Stimulated activated CD4-positive, alpha-beta T cell treated with anti-CD3 and anti-CD28 coated beads, Interleukin-2, amount 100 ng/mL, for 24 hours (primary cell): Measurements from ENCODE around the gene CLDN22.
"Not testable (repeated sequence)": the region's sequence is repeated elsewhere in the genome, so short reads cannot be mapped to it uniquely, and the experiment has no call there.

ENCODE experiments used
- DNase-seq, 2 donors: peaks; one replicate each; pipeline ENCODE4 v3.0.0-alpha.2; 2020

The CLDN22 gene

DNA sequence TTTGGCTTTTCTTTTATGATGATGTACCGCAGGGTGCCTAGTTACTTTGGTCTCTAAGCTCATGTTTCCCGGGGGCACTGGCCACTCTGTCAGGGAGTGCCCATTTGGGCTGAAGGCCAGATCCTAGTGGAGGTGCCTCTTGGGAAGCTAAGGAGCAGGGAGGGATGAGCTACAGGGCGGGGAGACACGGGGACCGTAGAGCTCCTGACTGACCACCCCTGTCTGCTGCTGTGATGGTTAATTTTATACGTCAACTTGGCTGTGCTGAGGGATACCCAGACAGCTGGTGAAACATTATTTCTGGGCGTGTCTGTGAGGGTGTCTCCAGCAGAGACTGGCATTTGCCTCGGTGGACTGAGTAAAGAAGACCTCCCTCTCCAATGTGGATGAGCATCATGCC, 27.1 kb upstream of the CLDN22 start:
- no peak for DNase-seq

DNA sequence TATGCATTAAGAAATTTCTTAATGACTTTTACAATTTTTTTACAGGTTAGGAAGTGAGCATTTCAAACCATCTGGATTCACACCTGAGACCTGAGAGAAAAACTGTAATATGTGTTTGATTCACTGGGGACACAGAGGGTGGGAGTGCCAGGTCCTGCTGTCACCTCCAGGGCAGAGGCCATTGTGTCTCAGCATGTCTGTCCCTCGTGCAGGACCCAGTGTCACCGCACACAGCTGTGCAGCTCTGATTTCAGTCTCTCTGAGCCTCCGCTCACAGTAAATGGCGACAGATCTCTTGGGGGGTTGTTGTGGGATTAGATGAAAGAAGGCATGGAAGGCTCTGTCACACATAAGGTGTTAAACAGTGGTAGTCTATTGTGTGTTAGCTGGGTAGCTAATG, 25.2 kb upstream of the CLDN22 start:
- DNase-seq: no peak

DNA sequence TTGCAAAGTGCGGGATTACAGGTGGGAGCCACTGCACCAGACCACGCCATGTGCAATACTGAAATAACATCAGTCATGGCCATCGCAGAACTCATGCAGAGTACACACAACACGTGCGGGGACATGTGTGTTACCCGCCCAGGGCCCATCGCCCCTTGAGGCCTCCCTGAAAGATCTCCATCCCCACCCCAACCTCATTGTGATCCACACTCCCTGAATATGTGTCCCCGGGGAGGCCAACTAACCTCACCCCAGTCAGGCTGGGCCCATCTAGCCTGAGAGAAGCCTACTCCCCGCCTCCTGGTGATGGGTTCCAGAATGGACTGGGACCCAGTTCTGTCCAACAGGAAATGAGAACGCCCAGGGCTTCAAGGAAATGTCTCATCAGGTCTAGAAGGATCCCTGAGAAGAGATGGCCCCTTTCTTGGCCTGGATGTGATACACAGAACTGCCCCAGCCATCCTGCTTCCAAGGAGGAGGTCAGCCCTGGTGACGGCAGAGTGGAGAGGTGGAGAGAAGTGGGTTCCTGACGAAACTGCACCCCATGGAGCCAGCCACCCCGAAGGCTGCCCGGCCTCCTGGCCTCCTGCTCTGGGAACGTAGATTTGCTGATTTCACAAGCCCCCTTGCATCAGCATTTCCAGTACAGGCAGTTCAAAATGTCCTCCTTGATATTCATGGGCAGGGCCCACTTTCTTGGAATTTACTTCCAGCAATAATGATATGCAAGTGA, 24.6 kb upstream of the CLDN22 start:
- DNase-seq: no peak

DNA sequence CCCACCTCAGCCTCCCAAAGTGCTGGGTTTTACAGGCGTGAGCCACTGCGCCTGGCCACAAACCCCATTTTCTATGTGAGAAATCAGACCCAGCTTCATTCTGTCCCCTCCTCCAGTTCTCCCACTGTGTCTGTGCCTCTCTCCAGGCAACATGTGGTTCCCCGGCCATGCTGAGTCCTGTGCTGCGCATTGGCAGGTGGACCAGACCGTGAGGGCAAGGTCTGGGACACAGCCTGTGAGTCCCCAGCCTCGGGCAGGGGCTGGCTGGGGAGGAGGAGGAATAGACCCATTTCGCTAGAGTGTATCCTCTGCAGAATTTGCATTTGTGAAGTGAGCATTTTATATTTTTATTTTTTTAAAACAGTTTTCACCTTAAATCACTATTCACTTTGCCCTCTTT, 23.7 kb upstream of the CLDN22 start:
- no peak for DNase-seq

DNA sequence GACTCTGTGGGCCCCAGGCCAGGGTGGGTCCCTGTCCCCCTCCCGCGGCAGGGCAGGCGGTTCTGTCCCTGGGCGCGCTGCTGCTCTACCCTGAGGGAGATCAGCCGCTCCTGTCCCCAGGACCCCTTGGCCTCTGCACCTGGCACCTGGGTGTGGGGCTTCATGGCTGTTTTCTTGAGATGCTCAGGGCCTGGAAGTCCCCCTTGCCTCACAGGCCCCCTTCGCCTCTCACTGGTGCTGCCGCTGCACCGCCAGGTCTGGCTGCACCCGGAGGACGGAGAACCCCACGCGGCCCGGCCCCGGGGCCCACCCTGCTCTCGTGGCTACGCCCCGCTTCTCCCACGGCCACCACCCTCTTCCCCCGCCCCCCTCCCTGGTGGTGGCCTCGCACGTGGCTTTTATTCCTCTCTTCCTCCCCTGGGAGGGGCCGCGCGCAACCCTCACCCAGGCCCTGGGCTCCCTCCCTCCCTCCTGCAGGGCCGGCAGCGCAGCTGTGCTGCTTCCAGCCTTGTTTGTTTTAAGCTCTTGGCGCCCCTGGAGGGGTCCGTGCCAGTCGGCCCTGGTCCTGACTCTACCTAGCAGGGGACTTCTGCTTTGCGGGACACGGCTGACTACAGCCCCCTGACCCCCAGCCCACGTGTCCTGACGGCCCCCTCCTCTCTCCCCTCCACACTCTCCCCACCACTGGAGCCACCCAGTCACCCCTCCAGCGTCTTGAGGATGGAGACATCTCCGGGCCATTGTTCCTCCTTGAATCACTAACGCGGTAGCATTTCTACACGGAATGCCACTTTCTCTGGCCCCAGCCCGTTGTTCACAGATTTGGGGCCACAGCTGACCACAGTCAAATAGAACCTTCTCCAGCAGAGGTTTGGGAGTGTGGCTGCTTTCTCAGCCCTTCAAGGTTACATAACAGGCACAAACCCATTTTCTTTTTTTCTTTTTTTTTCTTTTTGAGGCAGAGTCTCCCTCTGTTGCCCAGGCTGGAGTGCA, 22.8 kb upstream of the CLDN22 start:
- DNase-seq: no peak

DNA sequence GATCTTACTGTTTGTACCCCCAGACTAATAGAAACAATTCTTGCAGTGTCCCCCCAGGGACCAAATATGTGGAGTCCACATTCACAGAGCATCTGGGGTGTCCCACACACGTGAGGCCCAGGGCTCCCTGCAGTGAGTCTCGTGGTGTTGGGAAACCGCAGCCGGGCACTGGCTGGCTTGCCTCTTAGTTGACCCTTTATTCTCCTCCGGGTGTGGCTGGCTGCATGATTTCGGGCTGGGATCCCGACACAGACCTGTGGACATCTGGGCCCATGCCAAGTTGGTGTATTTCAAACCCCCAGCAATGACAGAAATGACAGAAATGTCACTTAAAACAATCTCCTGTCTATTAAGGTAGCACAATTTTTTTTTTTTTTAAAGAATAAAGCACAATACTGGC, 17.8 kb upstream of the CLDN22 start:
- DNase-seq: no peak

DNA sequence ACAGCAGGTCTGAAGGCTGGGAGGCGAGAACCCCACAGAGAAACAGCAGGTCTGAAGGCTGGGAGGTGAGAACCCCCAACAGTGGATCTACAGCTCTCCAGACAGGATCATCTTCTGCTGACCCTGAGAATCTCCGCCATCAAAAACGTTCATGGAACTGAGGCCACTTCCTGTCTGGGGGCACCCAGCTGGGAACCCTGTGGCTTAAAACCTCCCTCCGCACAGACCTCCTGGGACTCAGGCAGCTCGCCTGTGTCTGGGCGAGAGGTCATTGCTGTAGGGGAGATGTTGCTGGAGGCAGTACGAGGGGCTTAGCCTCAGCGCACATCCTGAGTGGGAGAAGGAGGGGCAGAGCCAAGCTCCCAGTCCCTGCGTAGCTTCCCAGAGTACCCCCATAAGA, 17.3 kb upstream of the CLDN22 start:
- DNase-seq: no peak

DNA sequence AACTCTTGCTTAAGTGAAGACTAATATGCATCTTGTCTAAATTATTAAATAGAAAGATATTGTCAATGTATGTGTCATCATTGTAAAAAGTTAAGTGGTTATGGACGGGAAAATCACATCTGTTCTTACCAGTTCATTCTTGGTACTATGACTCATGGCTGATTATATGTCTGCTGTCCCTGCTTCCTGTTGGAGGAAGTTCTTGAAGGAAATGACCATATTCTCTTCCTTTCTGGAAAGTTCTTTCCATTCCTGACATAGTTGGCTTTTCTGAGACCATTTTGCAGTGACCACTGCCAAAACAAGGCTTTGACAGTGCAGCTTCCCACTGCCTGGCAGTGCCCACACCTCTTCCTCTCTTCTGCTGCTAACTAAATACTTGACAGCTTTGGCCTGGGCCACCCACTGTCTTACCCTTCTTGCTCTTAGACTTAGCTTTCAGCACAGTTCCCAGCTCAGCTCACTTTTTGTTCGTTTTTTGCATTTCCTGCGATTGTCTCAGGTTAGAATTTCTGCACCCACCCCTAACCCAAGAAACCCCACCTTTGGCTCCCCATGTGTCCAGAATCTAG, 15.4 kb upstream of the CLDN22 start:
- no peak for DNase-seq

DNA sequence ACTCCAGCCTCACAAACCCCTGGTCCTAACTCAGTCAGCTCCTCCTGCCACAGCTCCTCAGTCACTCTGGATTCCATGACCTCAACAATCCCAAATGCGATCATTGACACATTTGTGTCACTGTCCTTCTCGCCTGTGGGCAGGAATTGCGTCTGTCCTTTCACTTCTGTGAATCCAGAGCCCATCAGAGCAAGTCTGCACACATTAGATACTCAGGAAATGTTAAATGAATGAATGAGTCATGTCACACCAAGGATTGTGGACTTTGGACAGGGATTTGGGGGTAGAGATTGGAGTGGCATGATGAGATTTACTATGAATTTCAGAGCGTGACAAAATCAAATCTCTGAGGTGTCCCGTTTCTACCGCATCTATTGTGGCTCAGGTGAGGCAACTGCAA, 13.9 kb upstream of the CLDN22 start:
- DNase-seq: no peak

DNA sequence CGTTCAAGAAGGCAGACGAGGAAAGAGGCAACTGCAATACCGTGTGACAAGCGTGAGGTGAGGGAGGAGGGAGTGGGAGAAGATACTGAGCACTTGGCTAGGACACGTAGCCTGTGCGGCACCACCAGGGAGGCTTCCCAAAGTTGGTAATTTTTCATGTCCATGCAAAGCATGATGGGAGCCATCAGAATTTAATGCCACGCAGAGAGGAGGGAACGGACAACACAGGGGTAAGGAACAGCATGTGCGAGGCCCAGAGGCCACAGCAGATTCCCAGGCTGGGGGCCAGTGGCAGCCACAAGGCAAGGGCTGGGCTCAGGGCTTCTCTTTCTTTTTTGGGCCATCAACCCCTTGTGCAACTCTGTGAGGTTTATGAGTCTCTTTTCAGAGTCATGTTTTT, 13.1 kb upstream of the CLDN22 start:
- DNase-seq: no peak

DNA sequence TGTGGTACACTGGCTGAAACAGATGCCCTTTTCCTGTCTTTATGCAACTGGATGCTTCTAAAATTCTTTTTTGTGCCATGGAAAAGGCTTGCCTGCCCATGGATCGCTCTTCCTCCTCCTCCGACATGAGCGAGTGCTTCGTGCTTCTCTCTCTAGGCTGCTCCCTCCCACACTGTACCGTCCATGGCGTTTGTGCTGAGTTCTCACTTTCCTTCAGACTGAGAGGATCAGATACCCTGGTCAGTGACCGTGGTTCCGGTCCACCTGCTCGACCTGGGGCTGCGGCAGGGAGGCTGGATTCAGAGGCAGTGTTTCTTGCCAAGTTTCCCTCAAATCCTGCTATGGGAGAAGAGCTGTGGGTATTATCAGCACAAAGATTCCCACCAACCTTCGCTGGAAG, 12.4 kb upstream of the CLDN22 start:
- no peak for DNase-seq

DNA sequence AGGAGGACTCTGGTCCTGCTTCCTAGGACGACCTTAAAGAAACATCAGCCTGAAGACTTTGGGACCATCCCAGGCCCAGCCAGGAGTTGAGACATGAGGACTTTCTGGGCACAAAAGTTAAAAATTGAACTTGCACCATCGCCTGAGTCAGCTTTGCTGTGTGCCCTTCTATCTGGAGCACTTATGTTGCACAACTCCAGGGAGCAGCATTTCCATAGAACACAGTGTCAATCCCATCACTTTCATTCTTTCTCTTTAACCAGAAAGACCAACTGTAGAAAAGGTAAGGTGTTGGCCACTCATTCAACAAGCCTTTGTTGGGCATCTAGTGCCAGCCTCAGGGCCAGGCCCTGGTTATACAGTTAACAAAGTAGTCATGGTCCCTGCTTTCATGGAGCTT, 10.8 kb upstream of the CLDN22 start:
- DNase-seq: no peak

DNA sequence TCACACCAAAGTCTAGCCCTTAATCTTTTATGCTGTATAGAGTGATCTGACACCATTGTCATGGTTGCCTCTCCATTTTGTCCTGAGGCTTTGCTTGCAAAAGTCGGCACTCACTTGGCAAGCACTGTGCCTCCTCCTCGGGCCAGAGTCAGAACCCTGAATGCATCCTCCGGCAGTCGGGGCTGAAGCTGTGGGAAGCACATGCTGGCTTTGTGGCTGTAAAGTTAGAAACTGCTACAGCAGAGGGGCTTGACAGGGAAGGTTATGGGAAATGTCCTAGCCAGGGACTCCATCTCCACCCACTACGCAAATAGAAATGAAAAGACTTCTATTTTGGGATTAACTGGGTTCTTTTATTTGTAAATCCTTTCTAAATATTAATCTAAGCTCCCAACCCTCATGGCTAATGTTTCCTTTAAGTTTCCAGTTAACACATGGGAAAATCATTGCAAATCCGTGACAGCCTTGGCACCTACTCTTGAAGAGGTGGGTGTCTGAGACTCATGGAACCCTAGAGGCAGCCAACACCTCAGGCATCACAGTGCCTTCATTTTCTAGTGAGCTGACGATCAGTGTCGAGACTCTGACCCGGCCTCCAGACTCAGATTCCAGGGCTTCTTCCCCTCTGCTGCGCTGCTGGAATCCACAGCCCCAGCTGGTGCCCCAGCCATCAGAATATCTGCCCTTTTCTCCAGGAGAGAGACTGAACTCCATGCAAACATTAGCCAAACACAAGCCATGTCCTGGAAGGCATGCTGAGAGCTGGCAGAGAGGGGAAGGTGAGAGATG, 10.1 kb upstream of the CLDN22 start:
- no peak for DNase-seq

DNA sequence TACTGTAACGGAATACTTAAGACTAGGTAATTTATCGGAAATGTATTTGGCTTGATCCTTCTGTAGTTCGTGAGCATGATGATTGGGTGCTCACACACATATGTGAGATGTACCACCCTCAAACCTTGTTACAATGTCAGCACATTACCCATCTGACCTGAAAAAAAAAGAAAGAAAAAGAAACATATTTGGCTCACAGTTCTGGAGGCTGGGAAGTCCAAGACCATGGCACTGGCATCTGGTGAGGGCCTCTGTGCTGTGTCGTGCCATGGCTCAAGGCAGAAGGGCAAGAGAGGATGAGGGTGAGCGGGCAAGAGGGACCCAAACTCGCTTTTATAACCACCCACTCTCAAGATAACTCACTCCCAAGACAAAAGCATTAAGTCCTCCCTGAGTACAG, 9.2 kb upstream of the CLDN22 start:
- DNase-seq: no peak

DNA sequence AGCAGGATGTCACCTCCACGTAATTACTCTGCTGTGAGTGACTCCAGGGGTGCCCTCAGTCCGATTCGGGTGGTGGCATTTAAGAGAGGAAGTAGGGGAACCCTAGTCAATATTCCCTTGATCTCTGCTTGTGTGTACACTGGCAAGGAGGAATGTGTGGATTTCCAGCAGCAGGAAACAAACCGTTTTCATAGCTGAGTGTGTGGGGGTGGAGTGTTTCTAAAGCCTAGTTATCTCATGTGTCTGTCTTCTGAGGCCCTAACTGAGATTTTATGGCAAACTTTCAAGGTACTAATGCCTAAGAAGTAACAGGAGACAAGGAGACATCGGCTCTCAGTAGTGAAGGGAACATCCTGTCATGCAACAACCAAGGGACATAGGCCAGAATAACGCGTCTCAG, 8.8 kb upstream of the CLDN22 start:
- DNase-seq: no peak

DNA sequence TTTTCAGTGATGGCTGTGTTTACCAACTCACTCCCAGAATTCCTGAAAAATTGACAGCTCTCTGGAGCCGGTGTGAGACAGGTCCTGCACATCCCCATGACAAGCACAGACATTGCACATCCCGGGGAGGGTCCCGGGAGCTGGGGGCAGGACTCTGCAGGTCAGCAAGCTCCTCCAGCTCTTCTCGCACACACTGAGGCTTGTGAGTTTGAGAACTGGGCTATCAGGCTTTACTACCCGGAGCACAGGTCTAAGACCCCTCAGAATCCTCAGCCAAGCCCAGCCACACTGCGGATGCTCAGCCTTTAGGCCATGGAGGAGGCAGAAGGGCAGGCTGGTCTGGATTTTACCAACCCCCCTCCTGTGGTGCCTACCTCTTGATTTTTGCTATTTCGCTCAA, 7.8 kb upstream of the CLDN22 start:
- DNase-seq: no peak

DNA sequence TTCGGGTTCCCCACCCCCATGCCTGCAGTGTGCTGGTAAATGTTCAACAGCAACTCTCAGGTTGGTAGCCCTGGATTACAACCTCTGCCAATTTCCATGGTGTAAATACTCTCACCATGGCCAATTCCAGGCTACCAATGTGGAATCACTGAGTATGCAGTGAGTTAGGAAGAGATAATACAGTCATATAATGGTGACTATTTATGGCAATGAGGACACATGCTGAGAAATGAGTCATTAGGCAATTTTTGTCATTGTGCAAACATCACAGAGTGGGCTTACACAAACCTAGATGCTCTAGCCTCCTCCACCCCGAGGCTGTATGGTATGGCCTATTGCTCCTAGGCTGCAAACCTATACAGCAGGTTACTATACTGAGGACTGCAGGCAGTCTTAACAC, 6.8 kb upstream of the CLDN22 start:
- no peak for DNase-seq

DNA sequence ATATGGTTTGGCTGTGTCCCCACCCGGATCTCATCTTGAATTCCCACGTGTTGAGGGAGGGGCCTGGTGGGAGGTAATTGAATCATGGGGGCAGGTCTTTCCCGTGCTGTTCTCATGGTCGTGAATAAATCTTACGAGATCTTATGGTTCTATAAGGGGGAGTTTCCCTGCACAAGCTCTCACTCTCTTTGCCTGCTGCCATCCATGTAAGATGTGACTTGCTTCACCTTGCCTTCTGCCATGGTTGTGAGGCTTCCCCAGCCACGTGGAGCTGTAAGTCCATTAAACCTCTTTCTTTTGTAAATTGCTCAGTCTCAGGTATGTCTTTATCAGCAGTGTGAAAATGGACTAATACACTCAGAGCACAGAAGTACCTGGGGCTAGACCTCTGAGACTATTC, 6.3 kb upstream of the CLDN22 start:
- not testable (repeated sequence) for DNase-seq

DNA sequence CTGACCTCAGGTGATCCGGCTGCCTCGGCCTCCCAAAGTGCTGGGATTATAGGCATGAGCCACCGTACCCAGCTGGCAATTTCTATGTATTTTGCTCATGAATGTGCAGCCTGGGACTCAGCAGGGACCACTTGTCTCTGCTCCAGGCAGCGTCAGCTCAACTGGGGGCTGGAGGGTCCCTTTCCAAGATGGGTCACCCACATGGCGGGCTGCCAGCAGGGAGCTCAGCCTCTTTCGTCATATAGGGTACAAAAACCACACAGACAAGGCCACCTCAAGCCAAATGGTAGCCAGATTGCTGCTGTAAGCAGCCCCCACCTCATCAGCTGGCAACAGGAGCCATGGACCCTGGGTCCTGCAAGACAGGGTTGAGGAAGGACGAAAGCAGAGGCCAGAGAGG, 4.5 kb upstream of the CLDN22 start:
- no peak for DNase-seq

DNA sequence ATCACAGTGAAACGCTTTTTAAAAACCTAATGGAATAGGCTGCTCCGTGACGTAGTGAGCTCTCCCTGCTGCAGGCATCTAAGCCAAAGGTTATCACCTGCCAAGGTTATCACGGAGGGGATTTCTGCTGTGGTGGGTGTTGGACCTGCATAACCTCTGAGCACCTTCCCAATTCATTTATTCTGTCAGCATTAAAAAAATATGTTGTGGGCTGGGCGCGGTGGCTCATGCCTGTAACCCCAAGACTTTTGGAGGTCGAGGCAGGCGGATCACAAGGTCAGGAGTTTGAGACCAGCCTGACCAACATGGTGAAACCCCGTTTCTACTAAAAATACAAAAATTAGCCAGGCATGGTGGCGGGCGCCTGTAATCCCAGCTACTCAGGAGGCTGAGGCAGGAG, 4.0 kb upstream of the CLDN22 start:
- not testable (repeated sequence) for DNase-seq

DNA sequence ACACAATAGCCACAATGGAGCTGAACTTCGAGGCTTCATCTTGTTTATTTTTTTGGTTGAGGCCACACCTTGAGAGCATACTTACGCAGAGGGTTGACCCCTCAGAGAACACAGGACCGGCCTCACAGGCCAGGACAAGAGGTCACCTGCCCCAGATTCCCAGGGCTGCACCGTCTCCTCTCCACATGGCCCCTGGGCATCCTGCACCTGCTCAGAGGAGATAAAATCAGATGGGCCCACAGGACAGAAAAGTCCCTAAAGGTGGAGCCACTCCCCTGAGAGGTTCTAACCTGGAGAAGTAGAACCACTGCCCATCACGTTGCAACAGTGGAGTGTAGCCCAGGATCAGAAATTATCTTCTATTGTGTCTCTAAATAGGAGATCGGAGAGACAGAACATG, 3.2 kb upstream of the CLDN22 start:
- DNase-seq: no peak

DNA sequence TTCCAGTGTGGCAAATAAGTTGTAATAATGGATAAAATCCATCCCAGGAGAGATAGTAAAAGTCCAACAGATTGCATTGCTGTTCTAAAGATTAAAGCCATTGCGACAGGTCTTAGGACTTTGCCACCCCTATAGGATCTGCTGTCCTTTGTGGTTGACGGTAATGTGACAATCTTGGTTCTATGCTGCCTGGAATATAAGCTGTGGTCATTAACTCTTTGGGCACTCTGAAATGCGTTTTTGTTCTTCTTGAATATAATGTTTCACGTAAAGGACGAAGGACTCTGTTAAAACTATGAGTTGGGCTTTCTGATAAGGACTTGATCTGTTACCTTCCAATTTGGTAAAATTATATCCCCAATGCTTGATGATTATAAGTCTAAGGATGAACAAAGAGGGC, 2.2 kb upstream of the CLDN22 start, which contains the start of gene CLDN24:
Gene CLDN24 (minus strand): TSS at position 101 of the 400 bp plus-strand sequence. CDS start 0 bp downstream, at position 101.
- DNase-seq: no peak

DNA sequence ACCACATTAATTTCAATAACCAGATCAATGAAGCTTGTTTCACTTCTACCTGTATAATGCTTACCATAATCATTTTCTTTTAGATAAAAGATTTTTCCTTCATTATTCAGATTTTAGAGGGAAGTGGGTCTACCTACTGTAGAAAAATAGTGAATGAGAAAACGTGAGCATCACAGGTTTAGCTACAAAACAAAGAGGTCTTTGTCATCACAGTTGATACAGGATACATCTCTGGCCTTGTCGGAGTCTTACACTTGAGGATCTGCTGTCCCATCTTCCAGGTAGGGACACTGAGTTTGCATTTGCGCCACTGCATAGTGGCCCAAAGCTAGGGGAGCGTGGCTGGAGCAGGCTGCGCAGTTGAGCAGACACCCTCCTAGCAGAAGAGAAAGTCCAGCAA, 1.4 kb upstream of the CLDN22 start:
- no peak for DNase-seq
